Measurements from ENCODE around the gene DHX15. TPM values are rescaled to one million over a fixed set of nuclear protein-coding genes. Genes with fewer than 3 reads are reported as not detected.

The DHX15 gene
- total RNA-seq, 1 experiment from 2014 or later = 240 TPM

DNA sequence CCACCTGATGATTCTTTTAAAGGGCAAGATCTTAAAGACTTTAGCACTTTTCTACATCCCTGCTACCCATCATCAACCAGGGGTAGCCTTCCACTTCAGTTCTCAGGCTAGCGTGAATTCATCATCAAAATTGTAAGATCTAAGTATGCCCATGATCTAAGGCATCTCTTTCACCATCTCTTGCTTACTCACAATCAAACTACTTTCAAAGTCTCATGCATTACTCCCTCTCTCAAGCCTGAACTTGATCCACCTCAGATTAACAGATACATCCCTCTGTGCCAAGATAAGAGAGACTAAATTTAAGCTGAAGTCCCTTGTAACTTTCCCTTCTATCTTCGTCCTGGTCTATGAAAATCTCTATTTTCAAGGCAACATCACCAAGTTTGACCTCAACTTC is 62.8 kb downstream of the DHX15 start:
- Mint-ChIP-seq H3K9me3 (no peaks in the 10 kb centered on the region), H3K27ac (peak overlapping the region; percentile 25), H3K36me3 (peaks cover 44% of the 10 kb centered on the region), H3K4me3 (no peak overlapping the region), H3K4me1 (peaks cover 51% of the 10 kb centered on the region), H3K27me3 (ENCODE audit: low read depth) (no peaks in the 10 kb centered on the region)
- CTCF ChIA-PET = interaction anchor here (0.6 to 1.1 kb wide), 3 partner anchors 33 to 287 kb away, joined by 3 read pairs; no protein-coding TSS in a partner anchor
- ATAC-seq = no peak
- TF ChIP-seq MXD4 (CRISPR knock-in tag; IDR thresholded peaks at IDR 0.05; ENCODE audit: borderline replicate concordance) (no peak), TP53 (CRISPR knock-in tag; IDR thresholded peaks at IDR 0.05) (no peak), PRRX2 (CRISPR knock-in tag; IDR thresholded peaks at IDR 0.05) (no peak), ZNF263 (CRISPR knock-in tag; IDR thresholded peaks at IDR 0.05; ENCODE audit: low read depth) (no peak), ZNF396 (CRISPR knock-in tag; IDR thresholded peaks at IDR 0.05; ENCODE audit: borderline replicate concordance) (no peak), FOXK1 (CRISPR knock-in tag; IDR thresholded peaks at IDR 0.05) (no peak), NFE2L1 (CRISPR knock-in tag; IDR thresholded peaks at IDR 0.05) (no peak), NR3C1 (CRISPR knock-in tag; conservative IDR thresholded peaks at IDR 0.05; ENCODE audit: low read depth) (no peak), ZNF138 (CRISPR knock-in tag; conservative IDR thresholded peaks at IDR 0.05) (no peak), TCF7 (CRISPR knock-in tag; IDR thresholded peaks at IDR 0.05; ENCODE audit: low read depth) (no peak)
- TF ChIP-seq, protein P1, sequence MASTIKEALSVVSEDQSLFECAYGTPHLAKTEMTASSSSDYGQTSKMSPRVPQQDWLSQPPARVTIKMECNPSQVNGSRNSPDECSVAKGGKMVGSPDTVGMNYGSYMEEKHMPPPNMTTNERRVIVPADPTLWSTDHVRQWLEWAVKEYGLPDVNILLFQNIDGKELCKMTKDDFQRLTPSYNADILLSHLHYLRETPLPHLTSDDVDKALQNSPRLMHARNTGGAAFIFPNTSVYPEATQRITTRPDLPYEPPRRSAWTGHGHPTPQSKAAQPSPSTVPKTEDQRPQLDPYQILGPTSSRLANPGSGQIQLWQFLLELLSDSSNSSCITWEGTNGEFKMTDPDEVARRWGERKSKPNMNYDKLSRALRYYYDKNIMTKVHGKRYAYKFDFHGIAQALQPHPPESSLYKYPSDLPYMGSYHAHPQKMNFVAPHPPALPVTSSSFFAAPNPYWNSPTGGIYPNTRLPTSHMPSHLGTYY (CRISPR knock-in tag; IDR thresholded peaks at IDR 0.05) = no peak
- TF ChIP-seq, protein P2, sequence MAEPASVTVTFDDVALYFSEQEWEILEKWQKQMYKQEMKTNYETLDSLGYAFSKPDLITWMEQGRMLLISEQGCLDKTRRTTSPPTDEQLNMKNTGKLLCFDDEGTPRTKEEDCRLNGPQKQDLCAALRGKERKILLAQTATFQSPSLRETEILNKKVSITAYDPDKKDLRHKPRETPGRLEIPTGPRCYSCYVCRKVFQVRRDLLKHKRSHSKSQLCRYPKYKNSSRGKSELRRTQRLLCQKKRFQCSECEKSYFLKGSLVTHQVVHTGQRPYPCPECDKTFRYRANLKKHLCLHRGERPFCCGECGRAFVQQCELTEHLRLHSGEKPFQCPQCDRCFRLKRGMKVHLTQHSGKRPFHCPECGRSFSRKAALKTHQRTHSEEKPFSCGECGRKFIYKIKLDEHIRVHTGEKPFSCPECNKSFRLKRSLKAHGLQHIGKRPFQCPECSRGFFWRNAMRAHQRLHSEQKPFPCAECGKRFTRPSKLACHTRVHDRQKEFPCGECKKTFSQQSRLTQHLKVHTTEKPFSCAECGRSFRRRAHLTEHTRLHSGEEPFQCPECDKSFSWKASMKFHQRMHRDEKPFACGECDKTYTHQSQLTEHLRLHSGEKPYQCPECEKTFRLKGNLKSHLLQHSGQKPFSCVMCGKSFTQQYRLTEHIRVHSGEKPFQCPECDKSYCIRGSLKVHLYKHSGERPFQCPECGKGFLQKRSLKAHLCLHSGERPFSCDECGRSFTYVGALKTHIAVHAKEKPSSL (CRISPR knock-in tag; conservative IDR thresholded peaks at IDR 0.05) = no peak
- TF ChIP-seq, protein P3, sequence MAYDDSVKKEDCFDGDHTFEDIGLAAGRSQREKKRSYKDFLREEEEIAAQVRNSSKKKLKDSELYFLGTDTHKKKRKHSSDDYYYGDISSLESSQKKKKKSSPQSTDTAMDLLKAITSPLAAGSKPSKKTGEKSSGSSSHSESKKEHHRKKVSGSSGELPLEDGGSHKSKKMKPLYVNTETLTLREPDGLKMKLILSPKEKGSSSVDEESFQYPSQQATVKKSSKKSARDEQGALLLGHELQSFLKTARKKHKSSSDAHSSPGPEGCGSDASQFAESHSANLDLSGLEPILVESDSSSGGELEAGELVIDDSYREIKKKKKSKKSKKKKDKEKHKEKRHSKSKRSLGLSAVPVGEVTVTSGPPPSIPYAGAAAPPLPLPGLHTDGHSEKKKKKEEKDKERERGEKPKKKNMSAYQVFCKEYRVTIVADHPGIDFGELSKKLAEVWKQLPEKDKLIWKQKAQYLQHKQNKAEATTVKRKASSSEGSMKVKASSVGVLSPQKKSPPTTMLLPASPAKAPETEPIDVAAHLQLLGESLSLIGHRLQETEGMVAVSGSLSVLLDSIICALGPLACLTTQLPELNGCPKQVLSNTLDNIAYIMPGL (CRISPR knock-in tag; IDR thresholded peaks at IDR 0.05) = no peak
- TF ChIP-seq, protein P4, sequence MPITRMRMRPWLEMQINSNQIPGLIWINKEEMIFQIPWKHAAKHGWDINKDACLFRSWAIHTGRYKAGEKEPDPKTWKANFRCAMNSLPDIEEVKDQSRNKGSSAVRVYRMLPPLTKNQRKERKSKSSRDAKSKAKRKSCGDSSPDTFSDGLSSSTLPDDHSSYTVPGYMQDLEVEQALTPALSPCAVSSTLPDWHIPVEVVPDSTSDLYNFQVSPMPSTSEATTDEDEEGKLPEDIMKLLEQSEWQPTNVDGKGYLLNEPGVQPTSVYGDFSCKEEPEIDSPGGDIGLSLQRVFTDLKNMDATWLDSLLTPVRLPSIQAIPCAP (CRISPR knock-in tag; IDR thresholded peaks at IDR 0.05) = no peak
- TF ChIP-seq, protein P5, sequence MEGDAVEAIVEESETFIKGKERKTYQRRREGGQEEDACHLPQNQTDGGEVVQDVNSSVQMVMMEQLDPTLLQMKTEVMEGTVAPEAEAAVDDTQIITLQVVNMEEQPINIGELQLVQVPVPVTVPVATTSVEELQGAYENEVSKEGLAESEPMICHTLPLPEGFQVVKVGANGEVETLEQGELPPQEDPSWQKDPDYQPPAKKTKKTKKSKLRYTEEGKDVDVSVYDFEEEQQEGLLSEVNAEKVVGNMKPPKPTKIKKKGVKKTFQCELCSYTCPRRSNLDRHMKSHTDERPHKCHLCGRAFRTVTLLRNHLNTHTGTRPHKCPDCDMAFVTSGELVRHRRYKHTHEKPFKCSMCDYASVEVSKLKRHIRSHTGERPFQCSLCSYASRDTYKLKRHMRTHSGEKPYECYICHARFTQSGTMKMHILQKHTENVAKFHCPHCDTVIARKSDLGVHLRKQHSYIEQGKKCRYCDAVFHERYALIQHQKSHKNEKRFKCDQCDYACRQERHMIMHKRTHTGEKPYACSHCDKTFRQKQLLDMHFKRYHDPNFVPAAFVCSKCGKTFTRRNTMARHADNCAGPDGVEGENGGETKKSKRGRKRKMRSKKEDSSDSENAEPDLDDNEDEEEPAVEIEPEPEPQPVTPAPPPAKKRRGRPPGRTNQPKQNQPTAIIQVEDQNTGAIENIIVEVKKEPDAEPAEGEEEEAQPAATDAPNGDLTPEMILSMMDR (IDR thresholded peaks at IDR 0.05) = no peak
- TF ChIP-seq, protein P6, sequence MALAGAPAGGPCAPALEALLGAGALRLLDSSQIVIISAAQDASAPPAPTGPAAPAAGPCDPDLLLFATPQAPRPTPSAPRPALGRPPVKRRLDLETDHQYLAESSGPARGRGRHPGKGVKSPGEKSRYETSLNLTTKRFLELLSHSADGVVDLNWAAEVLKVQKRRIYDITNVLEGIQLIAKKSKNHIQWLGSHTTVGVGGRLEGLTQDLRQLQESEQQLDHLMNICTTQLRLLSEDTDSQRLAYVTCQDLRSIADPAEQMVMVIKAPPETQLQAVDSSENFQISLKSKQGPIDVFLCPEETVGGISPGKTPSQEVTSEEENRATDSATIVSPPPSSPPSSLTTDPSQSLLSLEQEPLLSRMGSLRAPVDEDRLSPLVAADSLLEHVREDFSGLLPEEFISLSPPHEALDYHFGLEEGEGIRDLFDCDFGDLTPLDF (CRISPR knock-in tag; IDR thresholded peaks at IDR 0.05) = no peak
- POLR2A ChIA-PET = no interaction called here
- no peak for DNase-seq (ENCODE audit: low spot score)

DNA sequence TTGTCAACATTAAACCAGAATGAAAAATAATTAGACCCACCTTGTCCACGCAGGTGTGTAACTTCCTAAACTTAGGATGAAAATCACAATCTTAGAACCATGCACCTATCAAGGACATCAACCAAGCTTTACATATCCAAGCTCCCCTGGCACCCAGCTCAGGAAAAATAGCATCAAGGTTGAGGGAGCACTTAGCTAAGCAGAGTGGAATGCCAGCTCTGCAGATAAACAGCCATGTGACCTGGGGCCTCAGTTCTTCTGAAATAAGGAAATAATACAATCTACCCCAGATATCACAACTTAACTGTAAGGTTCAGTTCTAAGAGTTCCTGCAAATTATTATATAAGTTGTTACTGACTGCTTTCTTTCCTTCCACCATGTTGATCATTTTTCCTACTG is 64.7 kb downstream of the DHX15 start:
- Mint-ChIP-seq H3K4me1 (peaks cover 65% of the 10 kb centered on the region), H3K4me3 (no peak overlapping the region), H3K27me3 (ENCODE audit: low read depth) (no peaks in the 10 kb centered on the region), H3K27ac (peak overlapping the region; percentile 69), H3K36me3 (peaks cover 28% of the 10 kb centered on the region), H3K9me3 (no peaks in the 10 kb centered on the region)
- no peak for ATAC-seq
- ChIA-PET POLR2A (interaction anchor here (0.5 to 0.6 kb wide), 2 partner anchors 21 to 540 kb away, joined by 3 to 4 read pairs; no protein-coding TSS in a partner anchor), CTCF (no interaction called here)
- TF ChIP-seq, protein P7, sequence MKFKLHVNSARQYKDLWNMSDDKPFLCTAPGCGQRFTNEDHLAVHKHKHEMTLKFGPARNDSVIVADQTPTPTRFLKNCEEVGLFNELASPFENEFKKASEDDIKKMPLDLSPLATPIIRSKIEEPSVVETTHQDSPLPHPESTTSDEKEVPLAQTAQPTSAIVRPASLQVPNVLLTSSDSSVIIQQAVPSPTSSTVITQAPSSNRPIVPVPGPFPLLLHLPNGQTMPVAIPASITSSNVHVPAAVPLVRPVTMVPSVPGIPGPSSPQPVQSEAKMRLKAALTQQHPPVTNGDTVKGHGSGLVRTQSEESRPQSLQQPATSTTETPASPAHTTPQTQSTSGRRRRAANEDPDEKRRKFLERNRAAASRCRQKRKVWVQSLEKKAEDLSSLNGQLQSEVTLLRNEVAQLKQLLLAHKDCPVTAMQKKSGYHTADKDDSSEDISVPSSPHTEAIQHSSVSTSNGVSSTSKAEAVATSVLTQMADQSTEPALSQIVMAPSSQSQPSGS (CRISPR knock-in tag; IDR thresholded peaks at IDR 0.05; ENCODE audit: borderline replicate concordance, low read depth) = no peak
- DNase-seq (ENCODE audit: low spot score) = no peak
